Stimulated activated CD4-positive, alpha-beta T cell treated with anti-CD3 and anti-CD28 coated beads, Interleukin-2, amount 100 ng/mL, for 24 hours (primary cell): ENCODE measurements around the gene GNL3L.
"Not testable (repeated sequence)": the region's sequence is repeated elsewhere in the genome, so short reads cannot be mapped to it uniquely, and the experiment has no call there.

ENCODE experiments used
- DNase-seq, 2 donors: peaks; one replicate each; pipeline ENCODE4 v3.0.0-alpha.2; 2020

The GNL3L gene

GRCh38 chrX:54529552-54530356 lies at the start of gene GNL3L:
TSS of gene GNL3L (plus strand) at chrX:54530219. CDS start at chrX:54532567, 2,348 bp downstream.
- peak; percentile 78 to 80 for DNase-seq

GRCh38 chrX:54482839-54483593 lies 47.0 kb upstream of the GNL3L start:
- no peak for DNase-seq

GRCh38 chrX:54483946-54484345 lies 46.1 kb upstream of the GNL3L start:
- no peak for DNase-seq

GRCh38 chrX:54484666-54485065 lies 45.4 kb upstream of the GNL3L start:
- no peak for DNase-seq

GRCh38 chrX:54489819-54490218 lies 40.2 kb upstream of the GNL3L start:
- not testable (repeated sequence) for DNase-seq

- DNase-seq: no peak
Measured at GRCh38 chrX:54492340-54492739, 37.7 kb upstream of the GNL3L start.

- DNase-seq: no peak
Measured at GRCh38 chrX:54494166-54494988, 35.6 kb upstream of the GNL3L start.

GRCh38 chrX:54494989-54495813 lies 34.8 kb upstream of the GNL3L start:
- DNase-seq: peak in 1 of 2 donors; percentile 1

- DNase-seq: peak; percentile 46 to 67
Measured at GRCh38 chrX:54495814-54496516, 34.1 kb upstream of the GNL3L start, which contains the start of gene FGD1. TSS of gene FGD1 (minus strand) at chrX:54496234. CDS start at chrX:54495432, 802 bp downstream.

GRCh38 chrX:54496517-54496852 lies 33.5 kb upstream of the GNL3L start:
- DNase-seq: no peak

- no peak for DNase-seq
Measured at GRCh38 chrX:54496936-54497335, 33.1 kb upstream of the GNL3L start.

GRCh38 chrX:54509400-54509799 lies 20.6 kb upstream of the GNL3L start:
- DNase-seq: no peak

- peak in 1 of 2 donors; percentile 15 for DNase-seq
Measured at GRCh38 chrX:54529151-54529550, 868 bp upstream of the GNL3L start.

- DNase-seq: peak in 1 of 2 donors; percentile 4
Measured at GRCh38 chrX:54530357-54530900, 410 bp downstream of the GNL3L start.

GRCh38 chrX:54534271-54534670 lies 4.3 kb downstream of the GNL3L start:
- no peak for DNase-seq

GRCh38 chrX:54540289-54540688 lies 10.3 kb downstream of the GNL3L start:
- DNase-seq: no peak

GRCh38 chrX:54542239-54542638 lies 12.2 kb downstream of the GNL3L start:
- not testable (repeated sequence) for DNase-seq

GRCh38 chrX:54550821-54551220 lies 20.8 kb downstream of the GNL3L start:
- no peak for DNase-seq

- no peak for DNase-seq
Measured at GRCh38 chrX:54551801-54552200, 21.8 kb downstream of the GNL3L start.

- not testable (repeated sequence) for DNase-seq
Measured at GRCh38 chrX:54555006-54555405, 25.0 kb downstream of the GNL3L start.

GRCh38 chrX:54560411-54560810 lies 30.4 kb downstream of the GNL3L start:
- DNase-seq: no peak
